ENCODE measurements around the gene MACROD1.

GRCh38 chr11:64128255-64129006, 37.5 kb downstream of the MACROD1 start:
- no peak for TF ChIP-seq EZH2phosphoT487 (IDR thresholded peaks at IDR 0.05; ENCODE audit: insufficient read depth, low read depth)
- no peak for TF ChIP-seq EZH2 (IDR thresholded peaks at IDR 0.05; ENCODE audit: insufficient read depth, poor library complexity, severe bottlenecking)

Data from GM23248 (cell line).